PC-3 (cell line): ENCODE measurements around the gene CNKSR3. TPM values are rescaled to one million over a fixed set of nuclear protein-coding genes. Genes with fewer than 3 reads are reported as not detected.

ENCODE experiments used
- ATAC-seq: fragments of 200-7000 bp; cut with Tn5 transposase; 2 replicates; pipeline ENCODE4 v1.9.1; 2020; ENCODE audit warnings: mild to moderate bottlenecking, moderate library complexity
- BruUV-seq: library from RNA; stranded (reverse); fragments of 400-500 nt; replicated peaks from 2 replicates; lab custom pipeline; 2021; lab: Mats Ljungman, UMichigan
- CTCF ChIA-PET: fragments of 300-600 bp; sonication (Branson Sonifier 250); formaldehyde crosslinking; loops from one replicate; lab custom pipeline; 2022; ENCODE audit warnings: antibody characterized with exemption; lab: Charles Lee
- POLR2A ChIA-PET: fragments of 300-600 bp; sonication (Branson Sonifier 250); formaldehyde crosslinking; loops from one replicate; lab custom pipeline; 2022; ENCODE audit warnings: antibody characterized with exemption; ENCODE audit not compliant: unreplicated experiment; lab: Charles Lee
- DNase-seq: peaks from one replicate; pipeline ENCODE4 v3.0.0-alpha.2; 2015
- H2AFZ ChIP-seq: fragments of 300-600 bp; sonication (generic); 2 replicates; pipeline ENCODE4 v1.6.0; 2016; ENCODE audit warnings: antibody characterized with exemption, low read length
- H3F3A ChIP-seq: fragments of 300-600 bp; sonication (generic); one replicate; pipeline ENCODE4 v1.6.0; 2017; ENCODE audit warnings: antibody characterized with exemption, low read length, control low read depth, mild to moderate bottlenecking; ENCODE audit not compliant: unreplicated experiment
- H3K27ac ChIP-seq: fragments of 300-600 bp; sonication (generic); 2 replicates; pipeline ENCODE4 v1.5.1; 2016; ENCODE audit warnings: mild to moderate bottlenecking, low read length
- H3K27me3 ChIP-seq: fragments of 300-600 bp; sonication (generic); 2 replicates; pipeline ENCODE4 v1.6.1; 2016; ENCODE audit warnings: low read length, mixed read lengths
- H3K36me3 ChIP-seq: fragments of 300-600 bp; sonication (generic); 2 replicates; pipeline ENCODE4 v1.6.1; 2016; ENCODE audit warnings: low read depth, mixed run types, low read length, mixed read lengths
- H3K4me1 ChIP-seq: fragments of 300-600 bp; sonication (generic); 2 replicates; pipeline ENCODE4 v1.5.1; 2016; ENCODE audit warnings: low read length; ENCODE audit not compliant: insufficient read depth
- H3K4me2 ChIP-seq: fragments of 300-600 bp; sonication (generic); 2 replicates; pipeline ENCODE4 v1.6.0; 2016; ENCODE audit warnings: low read length
- H3K4me3 ChIP-seq: fragments of 300-600 bp; sonication (generic); 2 replicates; pipeline ENCODE4 v1.5.1; 2016; ENCODE audit warnings: mild to moderate bottlenecking, low read length, mixed read lengths
- H3K79me2 ChIP-seq: fragments of 300-600 bp; sonication (generic); 2 replicates; pipeline ENCODE4 v1.6.1; 2017; ENCODE audit warnings: low read length, mixed read lengths
- H3K9ac ChIP-seq: fragments of 300-600 bp; sonication (generic); 2 replicates; pipeline ENCODE4 v1.6.0; 2016; ENCODE audit warnings: mild to moderate bottlenecking, low read length
- H3K9me2 ChIP-seq: fragments of 300-600 bp; sonication (generic); replicated peaks from 2 replicates; pipeline ENCODE4 v1.6.1; 2016; ENCODE audit warnings: mixed run types, low read length, mixed read lengths
- H3K9me3 ChIP-seq: fragments of 300-600 bp; sonication (generic); 2 replicates; pipeline ENCODE4 v1.6.1; 2016; ENCODE audit warnings: low read length, mixed read lengths
- H4K20me1 ChIP-seq: fragments of 300-600 bp; sonication (generic); 2 replicates; pipeline ENCODE4 v1.6.1; 2016; ENCODE audit warnings: low read length, mixed read lengths
- CTCF ChIP-seq: fragments of 300-600 bp; sonication (generic); conservative IDR thresholded peaks from 2 replicates; pipeline ENCODE4 v1.5.1; 2017; ENCODE audit warnings: antibody characterized with exemption, low read depth, mild to moderate bottlenecking, low read length
- EZH2 ChIP-seq: fragments of 300-600 bp; sonication (generic); IDR thresholded peaks from one replicate; pipeline ENCODE4 v1.6.1; 2017; ENCODE audit warnings: antibody characterized with exemption, mild to moderate bottlenecking, low read length; ENCODE audit not compliant: unreplicated experiment
- EZH2phosphoT487 ChIP-seq: fragments of 300-600 bp; sonication (generic); IDR thresholded peaks from 2 replicates; pipeline ENCODE4 v1.6.1; 2018; ENCODE audit warnings: mild to moderate bottlenecking, antibody characterized with exemption, low read length, borderline replicate concordance
- intact Hi-C: fragments of 100-400 bp; cut with micrococcal nuclease; formaldehyde crosslinking; loops from 2 replicates; pipeline ENCODE4 v1.9.0; 2023
- total RNA-seq: library from RNA; depleted of rRNA; stranded (reverse); fragments of >200 nt; gene quantifications from 2 replicates; pipeline ENCODE4 v1.2.3, GENCODE V29; 2014

The CNKSR3 gene
- total RNA-seq, 1 experiment from 2014 or later: 3.2 TPM

DNA sequence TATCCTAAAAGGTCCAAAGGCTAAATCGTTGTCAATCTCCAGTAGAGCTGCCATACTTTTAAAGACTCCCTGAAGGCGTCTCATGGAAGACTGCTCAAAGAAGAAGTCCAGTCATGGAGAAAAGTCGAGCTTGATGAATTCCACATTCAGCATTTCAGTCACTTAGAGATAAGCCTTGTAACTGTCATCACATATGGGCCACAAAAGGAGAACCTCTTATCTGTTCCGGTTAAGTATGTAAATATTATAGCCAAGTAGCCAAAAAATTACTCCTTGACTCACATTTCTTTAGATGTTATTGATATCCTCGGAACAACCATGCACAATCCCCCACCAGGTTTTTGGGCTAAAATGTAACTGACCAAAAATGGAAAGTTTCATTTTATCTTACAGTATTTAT, 9.8 kb upstream of the CNKSR3 start:
- intact Hi-C loops: no loop called here
- POLR2A ChIA-PET: no interaction called here
- CTCF ChIA-PET: no interaction called here

DNA sequence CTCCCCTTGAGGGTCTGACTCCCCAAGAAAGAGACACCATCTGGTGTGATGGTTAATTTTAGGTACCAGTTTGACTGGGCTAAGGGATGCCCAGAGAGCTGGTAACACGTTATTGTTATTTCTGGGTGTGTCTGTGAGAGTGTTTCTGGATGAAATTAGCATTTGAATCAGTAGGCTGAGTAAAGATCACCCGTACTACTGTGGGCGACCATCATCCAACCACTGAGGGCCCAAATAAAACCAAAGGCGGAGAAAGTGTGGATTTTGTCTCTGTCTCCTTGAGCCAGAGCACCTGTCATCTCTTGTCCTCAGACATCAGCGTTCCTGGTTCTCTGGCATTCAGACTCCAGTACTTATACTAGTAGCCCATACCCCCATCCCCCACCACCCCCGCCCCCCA, 7.9 kb upstream of the CNKSR3 start:
- Histone ChIP-seq H3K36me3 (no peaks in the 10 kb centered on the region), H3K9me2 (no peaks in the 10 kb centered on the region), H3K27ac (no peak overlapping the region), H3K9ac (no peak overlapping the region), H3K9me3 (no peaks in the 10 kb centered on the region), H3F3A (no peaks in the 10 kb centered on the region), H3K79me2 (no peaks in the 10 kb centered on the region), H3K4me1 (no peaks in the 10 kb centered on the region), H2AFZ (no peak overlapping the region), H4K20me1 (no peaks in the 10 kb centered on the region), H3K4me3 (no peak overlapping the region), H3K27me3 (no peaks in the 10 kb centered on the region), H3K4me2 (no peak overlapping the region)
- BruUV-seq: no TSS peak
- no peak for TF ChIP-seq EZH2
- no peak for TF ChIP-seq CTCF
- no peak for TF ChIP-seq EZH2phosphoT487
- no peak for ATAC-seq
- ChIA-PET CTCF (no interaction called here), POLR2A (no interaction called here)
- intact Hi-C loops: no loop called here
- DNase-seq: no peak

More for the DNA sequence above, 9.8 kb upstream of the CNKSR3 start:
- H3K9me3 ChIP-seq: no peaks in the 10 kb centered on the region
- H2AFZ ChIP-seq: no peak overlapping the region
- BruUV-seq: no TSS peak
- H3K36me3 ChIP-seq: no peaks in the 10 kb centered on the region
- H3K4me3 ChIP-seq: no peak overlapping the region
- no peaks in the 10 kb centered on the region for H3K9me2 ChIP-seq
- H3F3A ChIP-seq: no peaks in the 10 kb centered on the region
- TF ChIP-seq EZH2phosphoT487 (no peak), CTCF (no peak), EZH2 (no peak)
- H3K27ac ChIP-seq: no peak overlapping the region
- H3K9ac ChIP-seq: no peak overlapping the region
- ATAC-seq (no peak), DNase-seq (no peak)
- H4K20me1 ChIP-seq: no peaks in the 10 kb centered on the region
- H3K27me3 ChIP-seq: no peaks in the 10 kb centered on the region
- H3K79me2 ChIP-seq: no peaks in the 10 kb centered on the region
- H3K4me2 ChIP-seq: no peak overlapping the region
- H3K4me1 ChIP-seq: no peaks in the 10 kb centered on the region

DNA sequence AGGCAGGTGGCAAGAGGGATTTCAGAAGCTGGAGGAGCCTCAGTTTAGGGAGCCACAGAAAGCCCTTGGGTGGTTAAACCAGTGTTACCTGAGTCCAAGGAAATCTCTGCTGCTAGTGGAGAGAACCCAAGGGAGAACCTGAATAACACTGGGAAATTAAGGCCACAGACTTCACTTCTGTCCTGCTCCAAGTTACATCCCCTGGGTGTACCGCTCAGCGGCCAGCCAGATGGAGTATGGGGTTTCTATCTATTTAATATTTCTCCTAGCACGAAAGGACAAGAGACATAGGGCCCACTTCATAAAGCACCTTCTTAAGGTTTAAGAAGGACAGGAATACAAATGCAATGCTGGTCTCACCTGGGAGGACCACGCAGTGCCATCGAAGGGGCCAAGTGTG, 5.8 kb upstream of the CNKSR3 start:
- Histone ChIP-seq H4K20me1 (no peaks in the 10 kb centered on the region), H3K79me2 (no peaks in the 10 kb centered on the region), H3K4me2 (no peak overlapping the region), H3K9ac (no peak overlapping the region), H3K9me3 (no peaks in the 10 kb centered on the region), H3F3A (no peaks in the 10 kb centered on the region), H3K27me3 (no peaks in the 10 kb centered on the region), H2AFZ (no peak overlapping the region), H3K4me3 (no peak overlapping the region), H3K9me2 (no peaks in the 10 kb centered on the region), H3K36me3 (no peaks in the 10 kb centered on the region), H3K27ac (no peak overlapping the region), H3K4me1 (peaks cover 7% of the 10 kb centered on the region; the same call in 1 of the 2 replicates)
- no peak for DNase-seq
- ChIA-PET POLR2A (no interaction called here), CTCF (no interaction called here)
- BruUV-seq: no TSS peak
- intact Hi-C loops: no loop called here
- TF ChIP-seq CTCF: no peak
- TF ChIP-seq EZH2phosphoT487: no peak
- TF ChIP-seq EZH2: no peak
- ATAC-seq: no peak
